Sigmoid colon (tissue), 7 donors: ENCODE data around the gene PIAS1. TPM values are rescaled to one million over a fixed set of nuclear protein-coding genes. Genes with fewer than 3 reads are reported as not detected.

ENCODE experiments used
- DNase-seq: peaks from one replicate; pipeline ENCODE4 v3.0.0-alpha.2; 2019
- H3K27ac ChIP-seq, 4 donors: fragments of 200-600 bp; sonication (generic); one replicate each; pipeline ENCODE4 v1.5.1; 2016 to 2019; ENCODE audit warnings: mild to moderate bottlenecking in 1 of 4
- H3K27me3 ChIP-seq, 3 donors: fragments of 200-600 bp; sonication (generic); one replicate each; pipeline ENCODE4 v1.5.1; 2019; ENCODE audit warnings: mild to moderate bottlenecking in 1 of 3
- H3K36me3 ChIP-seq, 4 donors: fragments of 200-600 bp; sonication (generic); one replicate each; pipeline ENCODE4 v1.5.1; 2016 to 2019
- H3K4me1 ChIP-seq, 4 donors: fragments of 200-600 bp; sonication (generic); one replicate each; pipeline ENCODE4 v1.5.1; 2017 to 2019
- H3K4me3 ChIP-seq, 4 donors: fragments of 200-600 bp; sonication (generic); one replicate each; pipeline ENCODE4 v1.5.1; 2017 to 2019; ENCODE audit warnings: mild to moderate bottlenecking in 2 of 4, moderate library complexity in 1 of 4
- H3K9me3 ChIP-seq, 4 donors: fragments of 200-600 bp in 3 of 4; sonication (generic) in 3 of 4; one replicate each; pipeline versions ENCODE4 v1.5.1 to v1.6.1; 2013 to 2019
- EP300 ChIP-seq, 4 donors: sonication (generic); formaldehyde crosslinking; IDR thresholded peaks; one replicate each; pipeline ENCODE4 v1.6.1; 2017; ENCODE audit warnings: antibody characterized with exemption in 4 of 4
- POLR2A ChIP-seq, 2 donors: fragments of 450-650 bp; IDR thresholded peaks; one replicate each; pipeline ENCODE4 v1.6.1; 2016; ENCODE audit warnings: antibody characterized with exemption in 2 of 2, mild to moderate bottlenecking in 2 of 2, moderate library complexity in 2 of 2
- POLR2AphosphoS5 ChIP-seq, 4 donors: sonication (generic); formaldehyde crosslinking; IDR thresholded peaks; one replicate each; pipeline ENCODE4 v1.6.1; 2017; ENCODE audit warnings: antibody characterized with exemption in 4 of 4
- WGBS, 2 donors: extraction: QIAGEN DNeasy Blood & Tissue Kit; methylation state at CpG; one replicate each; pipeline ENCODE4 v1.1.7; 2013; 5-methylcytosine and 5-hydroxymethylcytosine counted together
- intact Hi-C: fragments of 100-400 bp; cut with DNase I; formaldehyde crosslinking; loops from one replicate; pipeline ENCODE4 v1.15.1; 2023
- polyA plus RNA-seq, 3 donors: library from polyadenylated mRNA; stranded (reverse); fragments of 200-250 nt; gene quantifications; one replicate each; pipeline ENCODE4 v1.2.3, GENCODE V29; 2013
- total RNA-seq, 4 donors: library from RNA; depleted of rRNA; stranded (reverse); fragments of >200 nt; gene quantifications; one replicate each; pipeline ENCODE4 v1.1.0, GENCODE V29; 2016
- TF ChIP-seq, protein P1 (sequence below), 4 experiments: fragments of 450-650 bp in 3 of 4; fragments of 200-600 bp in 1 of 4; IDR thresholded peaks; one replicate each; pipeline ENCODE4 v1.5.1; 2016 to 2019; ENCODE audit warnings: antibody characterized with exemption in 4 of 4, mild to moderate bottlenecking in 3 of 4, moderate library complexity in 2 of 4
- donor health status: healthy with polysubstance abuse.
- donor health status: Bipolar disorder and iron deficiency.
- donor health status: healthy.

PIAS1 gene
- total and polyA plus RNA-seq, 7 donors, result 7.2 to 75.4 (median 55.9) TPM

DNA sequence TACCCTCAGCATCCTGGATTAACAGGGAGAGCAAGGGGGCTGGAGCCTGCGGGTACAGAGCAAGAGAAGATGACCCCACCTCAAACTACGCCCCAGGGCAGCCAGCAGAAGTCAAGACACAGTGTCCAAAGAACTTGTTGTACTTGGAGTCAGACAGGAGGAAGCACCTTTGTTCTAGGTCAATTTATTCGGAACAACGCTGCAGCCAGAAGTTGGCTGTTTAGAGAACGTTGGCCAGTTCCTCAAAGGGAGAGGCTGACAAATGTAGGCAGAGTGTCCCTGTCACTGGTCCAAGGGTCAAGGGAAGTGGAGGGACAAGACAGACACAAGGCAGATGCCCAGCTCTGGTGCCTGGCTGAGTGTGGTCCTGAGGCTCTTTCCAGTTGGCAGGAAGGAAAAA is 32.1 kb upstream of the PIAS1 start:
- Histone ChIP-seq H3K4me1 (peaks cover 0 to 13% (median 5%) of the 10 kb centered on the region in 4 donors), H3K36me3 (no peaks in the 10 kb centered on the region), H3K9me3 (no peaks in the 10 kb centered on the region), H3K27ac (peak overlapping the region in 3 of 4 donors; percentile 31 to 51 (median 36)), H3K27me3 (no peaks in the 10 kb centered on the region), H3K4me3 (no peak overlapping the region)
- intact Hi-C loops, result no loop called here
- DNase-seq, result peak; percentile 81
- WGBS, 2 donors, result 56 to 81% methylated on average over 5 of the region's 5 CpGs
- TF ChIP-seq EP300 (IDR thresholded peaks at IDR 0.05), result peak in 1 of 4 donors; percentile 26
- TF ChIP-seq POLR2AphosphoS5 (IDR thresholded peaks at IDR 0.05), result peak; percentile 22 to 76 (median 45)
- no peak for TF ChIP-seq POLR2A (IDR thresholded peaks at IDR 0.05)

DNA sequence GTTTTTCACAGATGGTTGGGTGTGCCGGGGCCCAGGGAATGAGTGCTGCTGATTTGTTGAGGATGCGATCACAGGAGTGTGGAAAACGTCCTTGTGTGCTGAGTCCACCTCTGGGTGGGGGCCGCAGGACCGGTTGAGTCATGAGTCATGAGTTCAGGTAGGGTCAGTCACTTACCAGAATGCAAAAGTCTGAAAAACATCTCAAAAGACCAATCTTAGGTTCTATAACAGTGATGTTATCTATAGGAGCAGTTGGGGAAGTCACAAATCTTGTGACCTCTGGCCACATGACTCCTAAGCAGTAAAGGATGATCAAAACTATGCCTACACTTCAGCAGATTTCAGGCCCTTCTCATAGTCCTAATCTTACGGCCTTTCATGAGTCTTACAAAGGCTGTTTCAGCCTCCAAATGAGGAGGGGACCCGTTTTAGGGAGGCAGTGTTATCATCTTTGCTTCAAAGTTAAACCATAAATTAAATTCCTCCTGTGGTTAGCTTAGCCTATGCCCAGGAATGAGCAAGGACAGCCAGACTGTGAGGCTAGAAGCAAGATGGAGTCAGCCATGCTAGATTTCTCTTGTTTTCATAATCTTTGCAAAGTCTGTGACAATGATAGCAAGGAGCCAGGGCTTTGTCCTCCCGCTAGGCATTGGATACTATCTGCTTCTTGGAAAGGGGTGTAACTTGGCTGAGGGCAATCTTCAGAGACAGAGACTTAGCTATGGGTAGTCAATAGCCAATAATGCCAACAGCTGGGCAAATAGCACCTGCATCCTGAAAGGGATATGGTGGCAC is 30.6 kb upstream of the PIAS1 start:
- peaks cover 0 to 13% (median 5%) of the 10 kb centered on the region in 4 donors for H3K4me1 ChIP-seq
- no peaks in the 10 kb centered on the region for H3K9me3 ChIP-seq
- WGBS, 2 donors, result 88% methylated on average over 8 of the region's 8 CpGs
- intact Hi-C loops, result no loop called here
- no peak overlapping the region for H3K4me3 ChIP-seq
- H3K36me3 ChIP-seq, result no peaks in the 10 kb centered on the region
- no peak for DNase-seq
- TF ChIP-seq POLR2A (IDR thresholded peaks at IDR 0.05), result no peak
- TF ChIP-seq, protein P1, sequence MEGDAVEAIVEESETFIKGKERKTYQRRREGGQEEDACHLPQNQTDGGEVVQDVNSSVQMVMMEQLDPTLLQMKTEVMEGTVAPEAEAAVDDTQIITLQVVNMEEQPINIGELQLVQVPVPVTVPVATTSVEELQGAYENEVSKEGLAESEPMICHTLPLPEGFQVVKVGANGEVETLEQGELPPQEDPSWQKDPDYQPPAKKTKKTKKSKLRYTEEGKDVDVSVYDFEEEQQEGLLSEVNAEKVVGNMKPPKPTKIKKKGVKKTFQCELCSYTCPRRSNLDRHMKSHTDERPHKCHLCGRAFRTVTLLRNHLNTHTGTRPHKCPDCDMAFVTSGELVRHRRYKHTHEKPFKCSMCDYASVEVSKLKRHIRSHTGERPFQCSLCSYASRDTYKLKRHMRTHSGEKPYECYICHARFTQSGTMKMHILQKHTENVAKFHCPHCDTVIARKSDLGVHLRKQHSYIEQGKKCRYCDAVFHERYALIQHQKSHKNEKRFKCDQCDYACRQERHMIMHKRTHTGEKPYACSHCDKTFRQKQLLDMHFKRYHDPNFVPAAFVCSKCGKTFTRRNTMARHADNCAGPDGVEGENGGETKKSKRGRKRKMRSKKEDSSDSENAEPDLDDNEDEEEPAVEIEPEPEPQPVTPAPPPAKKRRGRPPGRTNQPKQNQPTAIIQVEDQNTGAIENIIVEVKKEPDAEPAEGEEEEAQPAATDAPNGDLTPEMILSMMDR (IDR thresholded peaks at IDR 0.05), result no peak
- no peak for TF ChIP-seq EP300 (IDR thresholded peaks at IDR 0.05)
- TF ChIP-seq POLR2AphosphoS5 (IDR thresholded peaks at IDR 0.05), result no peak
- no peak overlapping the region for H3K27ac ChIP-seq
- no peaks in the 10 kb centered on the region for H3K27me3 ChIP-seq

DNA sequence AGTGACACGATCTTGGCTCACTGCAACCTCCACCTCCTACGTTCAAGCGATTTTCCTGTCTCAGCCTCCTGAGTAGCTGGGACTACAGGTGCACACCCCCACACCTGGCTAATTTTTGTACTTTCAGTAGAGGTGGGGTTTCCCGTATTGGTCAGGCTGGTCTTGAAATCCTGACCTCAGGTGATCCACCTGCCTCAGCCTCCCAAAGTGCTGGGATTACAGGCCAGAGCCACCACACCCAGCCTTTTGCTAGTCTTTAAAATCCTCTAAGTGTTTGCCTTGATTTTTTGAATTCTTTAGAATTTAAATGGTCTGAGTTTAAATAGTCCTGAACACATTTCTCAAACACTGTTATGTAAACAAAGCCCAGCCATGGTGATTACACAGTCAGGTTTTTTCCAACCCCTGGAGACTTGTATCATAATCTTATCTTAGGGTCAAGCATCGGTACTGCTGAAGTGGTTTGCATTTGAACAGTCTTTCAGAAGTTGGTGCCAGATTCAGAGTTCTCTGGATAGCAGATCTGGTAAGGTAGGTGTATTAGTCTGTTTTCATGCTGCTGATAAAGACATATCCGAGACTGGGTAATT is 28.2 kb upstream of the PIAS1 start:
- Histone ChIP-seq H3K27ac (no peak overlapping the region), H3K9me3 (no peaks in the 10 kb centered on the region), H3K4me3 (no peak overlapping the region), H3K27me3 (no peaks in the 10 kb centered on the region), H3K36me3 (no peaks in the 10 kb centered on the region), H3K4me1 (peaks cover 0 to 13% (median 5%) of the 10 kb centered on the region in 4 donors)
- intact Hi-C loops, result no loop called here
- DNase-seq, result no peak
- WGBS, 2 donors, result 86 to 88% methylated on average over 6 of the region's 6 CpGs
- TF ChIP-seq POLR2AphosphoS5 (IDR thresholded peaks at IDR 0.05), result no peak
- no peak for TF ChIP-seq EP300 (IDR thresholded peaks at IDR 0.05)
- TF ChIP-seq, protein P1 (IDR thresholded peaks at IDR 0.05), result no peak
- TF ChIP-seq POLR2A (IDR thresholded peaks at IDR 0.05), result no peak

- no peaks in the 10 kb centered on the region for H3K36me3 ChIP-seq
- intact Hi-C loops, result no loop called here
- 45 to 80% methylated on average over 9 of the region's 9 CpGs for WGBS, 2 donors
- H3K27ac ChIP-seq, result no peak overlapping the region
- no peaks in the 10 kb centered on the region for H3K27me3 ChIP-seq
- no peak overlapping the region for H3K4me3 ChIP-seq
- TF ChIP-seq EP300 (IDR thresholded peaks at IDR 0.05) (no peak), POLR2AphosphoS5 (IDR thresholded peaks at IDR 0.05) (no peak), POLR2A (IDR thresholded peaks at IDR 0.05) (no peak)
- TF ChIP-seq, protein P1 (IDR thresholded peaks at IDR 0.05), result no peak
- no peaks in the 10 kb centered on the region for H3K9me3 ChIP-seq
- no peak for DNase-seq
- peaks cover 0 to 4% (median 1%) of the 10 kb centered on the region in 4 donors for H3K4me1 ChIP-seq
Observed at GRCh38 chr15:68027388-68027787, 26.7 kb upstream of the PIAS1 start.

DNA sequence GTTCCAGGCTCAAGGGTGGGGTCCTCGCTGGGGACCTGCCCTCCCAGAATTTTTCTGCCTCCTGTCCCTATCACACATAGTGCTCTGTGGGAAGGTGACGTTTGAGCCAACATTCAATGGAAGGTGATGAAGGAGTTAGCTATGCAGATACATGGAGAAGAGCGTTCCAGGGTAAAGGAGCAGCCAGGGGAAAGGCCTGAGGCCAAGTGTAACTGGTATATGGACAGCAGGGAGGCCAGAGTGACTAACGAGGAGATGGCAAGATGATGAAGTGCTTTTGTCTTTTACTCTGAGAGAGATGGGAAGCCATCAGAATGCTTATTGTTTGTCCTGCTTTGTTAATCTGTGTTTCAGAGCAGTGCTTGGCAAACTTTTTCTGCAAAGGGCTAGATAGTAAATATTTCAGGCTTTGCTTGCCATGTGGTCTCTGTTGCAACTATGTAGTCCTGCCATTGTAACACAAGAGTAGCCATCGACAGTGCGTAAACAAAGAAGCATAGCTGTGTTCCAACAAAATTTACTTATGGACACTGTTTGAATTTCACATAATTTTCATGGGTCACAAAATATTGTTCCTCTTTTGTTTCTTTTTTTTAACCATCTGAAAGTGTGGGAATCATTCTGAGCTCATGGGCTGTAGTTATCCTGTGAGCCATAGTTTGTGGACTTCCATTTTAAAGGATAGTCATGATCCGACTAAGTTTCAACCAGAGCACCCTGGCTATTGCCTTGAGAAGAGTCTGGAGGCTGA is 25.8 kb upstream of the PIAS1 start:
- H3K9me3 ChIP-seq, result no peaks in the 10 kb centered on the region
- no peaks in the 10 kb centered on the region for H3K27me3 ChIP-seq
- no peak overlapping the region for H3K27ac ChIP-seq
- TF ChIP-seq POLR2AphosphoS5 (IDR thresholded peaks at IDR 0.05) (no peak), EP300 (IDR thresholded peaks at IDR 0.05) (no peak), POLR2A (IDR thresholded peaks at IDR 0.05) (no peak)
- TF ChIP-seq, protein P1 (IDR thresholded peaks at IDR 0.05), result no peak
- no peaks in the 10 kb centered on the region for H3K4me1 ChIP-seq
- H3K36me3 ChIP-seq, result no peaks in the 10 kb centered on the region
- intact Hi-C loops, result no loop called here
- DNase-seq, result no peak
- H3K4me3 ChIP-seq, result no peak overlapping the region
- 85 to 89% methylated on average over 7 of the region's 7 CpGs for WGBS, 2 donors
